ENCODE data around the gene FAM174A. TPM values are rescaled to one million over a fixed set of nuclear protein-coding genes. Genes with fewer than 3 reads are reported as not detected.
A peak's percentile ranks its signal among the peaks of the same experiment; 100 is the strongest.

The FAM174A gene
- total RNA-seq, 2 donors from 2014 or later = 18.1 to 30.9 TPM

DNA sequence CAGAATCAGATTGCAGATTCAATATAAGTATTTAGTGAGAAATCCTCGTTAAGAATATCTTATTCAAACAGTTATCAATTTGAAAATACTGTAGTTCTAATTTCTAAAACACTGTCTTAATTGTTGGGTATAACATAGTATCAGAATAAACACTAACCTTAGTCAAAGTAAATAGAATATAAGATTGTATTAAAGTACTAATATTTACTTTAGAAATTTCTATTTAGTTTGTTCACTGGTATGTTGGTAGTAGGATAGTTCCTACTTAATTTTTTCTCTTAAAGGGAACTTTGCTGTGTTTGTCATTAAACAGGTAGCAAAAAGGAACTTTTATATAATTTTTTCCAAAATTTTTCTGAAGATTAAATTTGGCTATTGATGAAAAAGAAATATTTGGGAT, 42.3 kb downstream of the FAM174A start:
- DNase-seq = no peak
- Histone ChIP-seq H3K9me3 (no peaks in the 10 kb centered on the region), H3K27me3 (no peaks in the 10 kb centered on the region), H3K4me1 (no peaks in the 10 kb centered on the region), H3K27ac (no peak overlapping the region), H3K4me3 (no peak overlapping the region), H3K36me3 (replicated peaks in 1 of 2; ENCODE audit: insufficient read depth in 1 of 2, low read depth in 2 of 2) (no peaks in the 10 kb centered on the region)
- TF ChIP-seq, protein P1, sequence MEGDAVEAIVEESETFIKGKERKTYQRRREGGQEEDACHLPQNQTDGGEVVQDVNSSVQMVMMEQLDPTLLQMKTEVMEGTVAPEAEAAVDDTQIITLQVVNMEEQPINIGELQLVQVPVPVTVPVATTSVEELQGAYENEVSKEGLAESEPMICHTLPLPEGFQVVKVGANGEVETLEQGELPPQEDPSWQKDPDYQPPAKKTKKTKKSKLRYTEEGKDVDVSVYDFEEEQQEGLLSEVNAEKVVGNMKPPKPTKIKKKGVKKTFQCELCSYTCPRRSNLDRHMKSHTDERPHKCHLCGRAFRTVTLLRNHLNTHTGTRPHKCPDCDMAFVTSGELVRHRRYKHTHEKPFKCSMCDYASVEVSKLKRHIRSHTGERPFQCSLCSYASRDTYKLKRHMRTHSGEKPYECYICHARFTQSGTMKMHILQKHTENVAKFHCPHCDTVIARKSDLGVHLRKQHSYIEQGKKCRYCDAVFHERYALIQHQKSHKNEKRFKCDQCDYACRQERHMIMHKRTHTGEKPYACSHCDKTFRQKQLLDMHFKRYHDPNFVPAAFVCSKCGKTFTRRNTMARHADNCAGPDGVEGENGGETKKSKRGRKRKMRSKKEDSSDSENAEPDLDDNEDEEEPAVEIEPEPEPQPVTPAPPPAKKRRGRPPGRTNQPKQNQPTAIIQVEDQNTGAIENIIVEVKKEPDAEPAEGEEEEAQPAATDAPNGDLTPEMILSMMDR (IDR thresholded peaks at IDR 0.05) = no peak
- no peak for TF ChIP-seq POLR2A (IDR thresholded peaks at IDR 0.05)
- 33 to 41% methylated on average over 1 of the region's 1 CpG for WGBS, 2 donors
- intact Hi-C loops (cut with DNase I) = no loop called here
- ATAC-seq = no peak

DNA sequence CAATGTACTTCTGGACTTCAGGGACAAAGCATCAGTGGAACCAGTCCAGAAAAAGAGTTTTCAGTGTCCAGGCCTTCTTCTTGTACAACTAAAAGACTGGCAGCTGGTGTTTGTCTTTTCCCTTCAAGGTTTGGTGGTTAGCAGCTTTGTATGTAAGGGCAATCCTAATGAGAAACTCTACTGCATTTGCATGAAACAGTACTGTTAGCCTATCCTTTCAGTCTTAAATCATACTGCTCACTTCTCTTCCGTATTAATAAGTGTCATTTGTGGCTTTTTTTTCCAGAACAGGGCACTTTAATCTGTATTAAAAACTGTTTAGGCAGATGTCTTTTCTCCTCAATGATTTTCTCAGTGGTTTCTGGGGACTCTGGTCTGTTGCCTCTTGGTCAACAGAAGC, 48.9 kb downstream of the FAM174A start:
- WGBS, 2 donors = 68 to 79% methylated on average over 1 of the region's 1 CpG
- H3K27me3 ChIP-seq = no peaks in the 10 kb centered on the region
- TF ChIP-seq POLR2A (IDR thresholded peaks at IDR 0.05) = no peak
- TF ChIP-seq, protein P1 (IDR thresholded peaks at IDR 0.05) = no peak
- H3K4me3 ChIP-seq = no peak overlapping the region
- H3K9me3 ChIP-seq = no peaks in the 10 kb centered on the region
- no peaks in the 10 kb centered on the region for H3K4me1 ChIP-seq
- H3K36me3 ChIP-seq (replicated peaks in 1 of 2; ENCODE audit: insufficient read depth in 1 of 2, low read depth in 2 of 2) = no peaks in the 10 kb centered on the region
- H3K27ac ChIP-seq = no peak overlapping the region
- no peak for ATAC-seq
- intact Hi-C loops (cut with DNase I) = no loop called here
- no peak for DNase-seq

DNA sequence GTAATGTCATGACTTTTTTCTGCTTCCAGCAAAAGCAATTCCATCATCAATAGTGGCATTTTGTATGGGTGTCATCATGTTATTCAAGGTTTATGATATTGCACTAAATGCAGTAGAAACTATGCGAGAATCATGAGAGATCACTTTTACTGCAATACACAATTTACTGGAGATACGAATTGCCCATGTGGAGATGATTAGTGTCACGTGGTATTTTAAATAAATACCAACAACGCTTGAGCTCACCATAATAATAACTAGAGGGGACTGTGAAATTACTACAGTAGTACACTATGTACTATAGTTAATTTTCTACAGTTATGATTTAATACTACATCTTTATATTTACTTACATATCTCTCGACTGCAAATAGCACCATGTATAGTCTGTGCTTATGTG, 49.7 kb downstream of the FAM174A start:
- H3K4me3 ChIP-seq = no peak overlapping the region
- no peak overlapping the region for H3K27ac ChIP-seq
- H3K9me3 ChIP-seq = no peaks in the 10 kb centered on the region
- WGBS, 2 donors = 90 to 92% methylated on average over 5 of the region's 5 CpGs
- intact Hi-C loops (cut with DNase I) = no loop called here
- peaks cover under 1% of the 10 kb centered on the region for H3K4me1 ChIP-seq
- no peak for ATAC-seq
- no peak for TF ChIP-seq POLR2A (IDR thresholded peaks at IDR 0.05)
- TF ChIP-seq, protein P1 (IDR thresholded peaks at IDR 0.05) = no peak
- no peaks in the 10 kb centered on the region for H3K27me3 ChIP-seq
- DNase-seq = no peak
- no peaks in the 10 kb centered on the region for H3K36me3 ChIP-seq (replicated peaks in 1 of 2; ENCODE audit: insufficient read depth in 1 of 2, low read depth in 2 of 2)

DNA sequence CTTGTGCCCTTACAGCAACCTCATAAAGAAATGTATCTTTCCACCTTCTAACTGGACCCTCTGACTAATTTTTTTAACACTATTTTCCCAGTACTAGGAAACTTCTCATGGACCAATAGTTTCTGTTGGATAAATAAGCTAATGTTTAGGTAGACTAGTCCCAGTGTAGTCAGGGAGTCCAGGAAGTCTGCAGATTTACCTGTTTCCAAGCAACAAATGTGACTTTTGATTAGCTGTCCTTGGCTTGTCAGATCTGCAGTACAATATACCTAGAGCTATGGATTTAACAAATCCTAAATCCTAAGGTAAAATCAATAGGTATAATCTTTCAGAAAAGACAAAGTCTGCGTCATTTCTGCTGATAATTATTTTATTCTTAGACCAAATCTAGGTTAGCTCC, 55.7 kb downstream of the FAM174A start:
- 26 to 34% methylated on average over 1 of the region's 1 CpG for WGBS, 2 donors
- H3K27me3 ChIP-seq = no peaks in the 10 kb centered on the region
- peak in 1 of 4 donors; percentile 30 for DNase-seq

More for the DNA sequence above, 55.7 kb downstream of the FAM174A start:
- peak; percentile 75 for ATAC-seq
- H3K9me3 ChIP-seq = no peaks in the 10 kb centered on the region
- no peaks in the 10 kb centered on the region for H3K36me3 ChIP-seq (replicated peaks in 1 of 2; ENCODE audit: insufficient read depth in 1 of 2, low read depth in 2 of 2)
- no peak overlapping the region for H3K4me3 ChIP-seq
- intact Hi-C loops (cut with DNase I) = no loop called here
- H3K4me1 ChIP-seq = peaks cover 16% of the 10 kb centered on the region
- peak overlapping the region in 2 of 4 donors; percentile 8 to 32 for H3K27ac ChIP-seq
- TF ChIP-seq POLR2A (IDR thresholded peaks at IDR 0.05) = no peak
- TF ChIP-seq, protein P1 (IDR thresholded peaks at IDR 0.05) = no peak

Data from body of pancreas (tissue), 4 donors.